Choroid plexus epithelial cell (primary cell): ENCODE measurements around the gene EPB41L2.

ENCODE experiments used
- DNase-seq: peaks from one replicate; pipeline ENCODE4 v3.0.0-alpha.2; 2010; ENCODE audit warnings: low read depth
- H3K4me3 ChIP-seq: 2 replicates; pipeline ENCODE4 v1.5.1; 2011; ENCODE audit warnings: low read depth, mild to moderate bottlenecking, control low read depth, low read length, moderate library complexity
- CTCF ChIP-seq: conservative IDR thresholded peaks from 2 replicates; pipeline ENCODE4 v1.5.1; 2011; ENCODE audit warnings: low read depth, mild to moderate bottlenecking, control low read depth, inconsistent platforms, low read length, moderate library complexity

EPB41L2 gene

GRCh38 chr6:130879826-130880225 lies 183.2 kb downstream of the EPB41L2 start:
- DNase-seq, result no peak
- H3K4me3 ChIP-seq, result no peak overlapping the region
- no peak for TF ChIP-seq CTCF

- no peak overlapping the region for H3K4me3 ChIP-seq
- no peak for TF ChIP-seq CTCF
- DNase-seq, result no peak
Measured at GRCh38 chr6:130873746-130874145, 189.3 kb downstream of the EPB41L2 start.

GRCh38 chr6:130872250-130873095 lies 190.6 kb downstream of the EPB41L2 start:
- peak; percentile 95 for TF ChIP-seq CTCF
- no peak overlapping the region for H3K4me3 ChIP-seq
- peak; percentile 69 for DNase-seq

- no peak for TF ChIP-seq CTCF
- H3K4me3 ChIP-seq, result no peak overlapping the region
- no peak for DNase-seq
Measured at GRCh38 chr6:130870179-130870880, 192.7 kb downstream of the EPB41L2 start.

- DNase-seq, result no peak
- no peak overlapping the region for H3K4me3 ChIP-seq
- TF ChIP-seq CTCF, result no peak
Measured at GRCh38 chr6:130869681-130870080, 193.4 kb downstream of the EPB41L2 start.

GRCh38 chr6:130865793-130866192 lies 197.3 kb downstream of the EPB41L2 start:
- H3K4me3 ChIP-seq, result no peak overlapping the region
- TF ChIP-seq CTCF, result no peak
- no peak for DNase-seq
